GM10266 (cell line): ENCODE results near the gene IL15.
"Not testable (repeated sequence)": the region's sequence is repeated elsewhere in the genome, so short reads cannot be mapped to it uniquely, and the experiment has no call there.

Experiments
- DNase-seq: peaks from one replicate; pipeline ENCODE4 v3.0.0; 2012; ENCODE audit errors: extremely low spot score
- CTCF ChIP-seq: IDR thresholded peaks from 2 replicates; pipeline ENCODE4 v1.5.1; 2012; ENCODE audit warnings: mild to moderate bottlenecking, low read depth; ENCODE audit not compliant: control insufficient read depth, insufficient read depth; ENCODE audit errors: missing control alignments

IL15 gene

GRCh38 chr4:141614878-141615586 lies 21.4 kb upstream of the IL15 start:
- no peak for TF ChIP-seq CTCF

GRCh38 chr4:141615587-141615918 lies 20.8 kb upstream of the IL15 start:
- not testable (repeated sequence) for DNase-seq

More at GRCh38 chr4:141614878-141615586, 21.4 kb upstream of the IL15 start:
- no peak for DNase-seq

GRCh38 chr4:141620715-141621114 lies 15.7 kb upstream of the IL15 start:
- no peak for TF ChIP-seq CTCF
- DNase-seq: no peak

- TF ChIP-seq CTCF: no peak
- DNase-seq: no peak
These were observed 11.4 kb upstream of the IL15 start for GRCh38 chr4:141625023-141625422.

- no peak for DNase-seq
- no peak for TF ChIP-seq CTCF
These were observed 5.5 kb upstream of the IL15 start for GRCh38 chr4:141630854-141631253.

GRCh38 chr4:141635736-141636081 lies 674 bp upstream of the IL15 start:
- peak; percentile 60 for DNase-seq
- TF ChIP-seq CTCF: no peak

GRCh38 chr4:141636771-141637460 lies 533 bp downstream of the IL15 start:
- no peak for TF ChIP-seq CTCF
- DNase-seq: peak; percentile 32

GRCh38 chr4:141637565-141637964 lies 1.2 kb downstream of the IL15 start:
- peak; percentile 35 for DNase-seq
- no peak for TF ChIP-seq CTCF
